H9 (cell line): Measurements from ENCODE around the gene CHD6. TPM values are rescaled to one million over a fixed set of nuclear protein-coding genes. Genes with fewer than 3 reads are reported as not detected.

Experiments used
- DNase-seq: peaks from one replicate; pipeline ENCODE4 v3.0.0-alpha.2; 2017
- H2AFZ ChIP-seq: one replicate; pipeline ENCODE4 v1.6.1; 2013; ENCODE audit warnings: mild to moderate bottlenecking, low read length, control low read depth, moderate library complexity
- H2AK5ac ChIP-seq: 2 replicates; pipeline ENCODE4 v1.6.1; 2013; ENCODE audit warnings: low read length, control low read depth, mixed read lengths; ENCODE audit not compliant: insufficient read length
- H2BK120ac ChIP-seq: one replicate; pipeline ENCODE4 v1.6.1; 2013; ENCODE audit warnings: low read depth, mild to moderate bottlenecking, low read length, control low read depth, inconsistent platforms; ENCODE audit not compliant: poor library complexity, severe bottlenecking
- H2BK12ac ChIP-seq: 2 replicates; pipeline ENCODE4 v1.6.1; 2013; ENCODE audit warnings: low read length, control low read depth, mixed read lengths, low read depth; ENCODE audit not compliant: insufficient read length
- H2BK15ac ChIP-seq: 2 replicates; pipeline ENCODE4 v1.6.1; 2013; ENCODE audit warnings: low read depth, low read length, control low read depth
- H2BK20ac ChIP-seq: one replicate; pipeline ENCODE4 v1.6.1; 2013; ENCODE audit warnings: low read depth, mild to moderate bottlenecking, low read length, control low read depth, inconsistent platforms; ENCODE audit not compliant: poor library complexity, severe bottlenecking
- H2BK5ac ChIP-seq: 2 replicates; pipeline ENCODE4 v1.6.1; 2013; ENCODE audit warnings: low read length, control low read depth, mixed read lengths; ENCODE audit not compliant: insufficient read length
- H3K14ac ChIP-seq: 2 replicates; pipeline ENCODE4 v1.6.1; 2013; ENCODE audit warnings: low read length, control low read depth; ENCODE audit not compliant: insufficient read depth
- H3K18ac ChIP-seq: 2 replicates; pipeline ENCODE4 v1.6.1; 2013; ENCODE audit warnings: low read depth, mild to moderate bottlenecking, mixed read lengths, low read length, control low read depth; ENCODE audit not compliant: insufficient read length
- H3K23ac ChIP-seq: 2 replicates; pipeline ENCODE4 v1.6.1; 2013; ENCODE audit warnings: low read length, control low read depth, mixed read lengths, low read depth; ENCODE audit not compliant: insufficient read length
- H3K23me2 ChIP-seq: 2 replicates; pipeline ENCODE4 v1.6.1; 2013; ENCODE audit warnings: low read depth, mild to moderate bottlenecking, mixed read lengths, low read length, control low read depth; ENCODE audit not compliant: insufficient read length, poor library complexity, severe bottlenecking
- H3K27ac ChIP-seq: 2 replicates; pipeline ENCODE4 v1.5.1; 2013; ENCODE audit warnings: low read length, control low read depth, mixed read lengths, low read depth; ENCODE audit not compliant: insufficient read length
- H3K27me3 ChIP-seq: 2 replicates; pipeline ENCODE4 v1.6.1; 2013; ENCODE audit warnings: low read length, control low read depth, inconsistent platforms; ENCODE audit not compliant: insufficient read depth
- H3K4ac ChIP-seq: 2 replicates; pipeline ENCODE4 v1.6.1; 2013; ENCODE audit warnings: low read depth, mild to moderate bottlenecking, control low read depth, inconsistent platforms, low read length, moderate library complexity
- H3K4me1 ChIP-seq: 2 replicates; pipeline ENCODE4 v1.6.1; 2013; ENCODE audit warnings: low read length, control low read depth, inconsistent platforms; ENCODE audit not compliant: insufficient read depth
- H3K4me2 ChIP-seq: 2 replicates; pipeline ENCODE4 v1.6.1; 2013; ENCODE audit warnings: low read length, control low read depth, mixed read lengths; ENCODE audit not compliant: insufficient read length, insufficient read depth
- H3K56ac ChIP-seq: 2 replicates; pipeline ENCODE4 v1.6.1; 2013; ENCODE audit warnings: low read depth, mild to moderate bottlenecking, mixed read lengths, low read length, control low read depth; ENCODE audit not compliant: insufficient read length
- H3K79me1 ChIP-seq: 2 replicates; pipeline ENCODE4 v1.6.1; 2013; ENCODE audit warnings: low read depth, mild to moderate bottlenecking, moderate library complexity, low read length, control low read depth, inconsistent platforms; ENCODE audit not compliant: insufficient read depth, poor library complexity, severe bottlenecking
- H3K79me2 ChIP-seq: 2 replicates; pipeline ENCODE4 v1.6.1; 2013; ENCODE audit warnings: low read length, control low read depth, inconsistent platforms; ENCODE audit not compliant: insufficient read depth
- H3K9ac ChIP-seq: 2 replicates; pipeline ENCODE4 v1.6.1; 2013; ENCODE audit warnings: low read length, control low read depth, mixed read lengths; ENCODE audit not compliant: insufficient read length; ENCODE audit errors: extremely low read depth
- H3K9me3 ChIP-seq: one replicate; pipeline ENCODE4 v1.6.1; 2013; ENCODE audit warnings: low read depth, low read length, inconsistent platforms; ENCODE audit not compliant: control insufficient read depth
- H3T11ph ChIP-seq: one replicate; pipeline ENCODE4 v1.6.1; 2013; ENCODE audit warnings: mild to moderate bottlenecking, low read length, control low read depth, inconsistent platforms
- H4K20me1 ChIP-seq: one replicate; pipeline ENCODE4 v1.6.1; 2013; ENCODE audit not compliant: control insufficient read depth, insufficient read length, insufficient read depth
- H4K5ac ChIP-seq: 2 replicates; pipeline ENCODE4 v1.6.1; 2013; ENCODE audit warnings: low read depth, mild to moderate bottlenecking, mixed read lengths, low read length, control low read depth; ENCODE audit not compliant: insufficient read length
- H4K8ac ChIP-seq: replicated peaks from 2 replicates; pipeline ENCODE4 v1.6.1; 2013; ENCODE audit warnings: low read length, control low read depth, mixed read lengths, low read depth; ENCODE audit not compliant: insufficient read length
- H4K91ac ChIP-seq: 2 replicates; pipeline ENCODE4 v1.6.1; 2013; ENCODE audit warnings: low read depth, mild to moderate bottlenecking, moderate library complexity, mixed read lengths, low read length, control low read depth; ENCODE audit not compliant: insufficient read length
- H3K27ac Mint-ChIP-seq, 3 experiments: 2 replicates in 2 of 3; 3 replicates in 1 of 3; pipeline ENCODE4 v1.8.0; 2020 to 2021; ENCODE audit warnings: mixed read lengths in 3 of 3, mild to moderate bottlenecking in 1 of 3, moderate library complexity in 1 of 3
- H3K27me3 Mint-ChIP-seq: 2 replicates; pipeline ENCODE4 v1.8.0; 2021; ENCODE audit warnings: low read depth, mild to moderate bottlenecking, moderate library complexity, mixed read lengths
- H3K36me3 Mint-ChIP-seq, 3 experiments: 2 replicates in 2 of 3; 3 replicates in 1 of 3; pipeline ENCODE4 v1.8.0; 2020 to 2021; ENCODE audit warnings: low read depth in 3 of 3, mixed read lengths in 3 of 3; ENCODE audit not compliant: insufficient read depth in 1 of 3
- H3K4me1 Mint-ChIP-seq, 2 experiments: 2 replicates each; pipeline ENCODE4 v1.8.0; 2020; ENCODE audit warnings: mixed read lengths in 2 of 2
- H3K4me3 Mint-ChIP-seq, 2 experiments: 2 replicates in 1 of 2; 3 replicates in 1 of 2; pipeline ENCODE4 v1.8.0; 2020 to 2021; ENCODE audit warnings: mild to moderate bottlenecking in 2 of 2, mixed read lengths in 2 of 2, moderate library complexity in 1 of 2
- H3K9me3 Mint-ChIP-seq, 2 experiments: 2 replicates in 1 of 2; 3 replicates in 1 of 2; pipeline ENCODE4 v1.8.0; 2020; ENCODE audit warnings: mild to moderate bottlenecking in 2 of 2, mixed read lengths in 2 of 2, moderate library complexity in 1 of 2
- WGBS: extraction: QIAGEN DNeasy Blood & Tissue Kit; methylation state at CpG from one replicate; pipeline ENCODE4 v1.1.7; 2013; ENCODE audit warnings: missing lambda C conversion rate, low lambda C conversion rate, mixed read lengths; ENCODE audit not compliant: insufficient read length; ENCODE audit errors: extremely low coverage; 5-methylcytosine and 5-hydroxymethylcytosine counted together
- total RNA-seq: library from RNA; stranded (reverse); gene quantifications from 2 replicates; pipeline ENCODE4 v1.2.1, GENCODE V29; 2021
- TF ChIP-seq, protein P1 (sequence below): fragments of 200-600 bp; sonication (generic); conservative IDR thresholded peaks from 3 replicates; pipeline ENCODE4 v1.8.0; 2021; ENCODE audit warnings: antibody characterized with exemption, mild to moderate bottlenecking

Gene CHD6
- total RNA-seq, 1 experiment from 2014 or later: 51.5 TPM

DNA sequence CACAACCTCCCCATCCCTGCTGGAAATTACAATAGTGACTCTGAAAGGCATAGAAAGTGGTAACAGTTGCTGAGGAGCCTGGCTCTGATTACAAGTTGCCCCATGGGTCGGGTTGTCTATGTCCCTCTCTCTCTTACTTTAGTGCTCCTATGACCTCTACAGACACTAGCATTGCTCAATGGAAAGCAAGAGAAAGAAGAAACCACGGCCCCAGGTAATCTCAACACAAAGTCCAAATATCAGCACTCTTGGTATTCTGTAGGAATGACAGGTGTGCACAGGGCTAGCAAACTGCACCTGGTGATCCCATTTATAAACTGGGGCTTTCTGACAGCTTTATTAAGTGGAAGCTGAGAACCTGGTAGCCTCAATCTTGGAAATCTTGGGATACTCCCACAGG is 171.2 kb downstream of the CHD6 start:
- Mint-ChIP-seq H3K9me3 (no peaks in the 10 kb centered on the region), H3K4me3 (no peak overlapping the region), H3K27ac (no peak overlapping the region), H3K4me1 (peaks cover 0 to 5% of the 10 kb centered on the region in 2 experiments; a peak in 2 of 4 replicates), H3K27me3 (no peaks in the 10 kb centered on the region), H3K36me3 (peaks cover 28 to 88% (median 78%) of the 10 kb centered on the region in 3 experiments)
- no peak overlapping the region for H2BK120ac ChIP-seq
- no peak overlapping the region for H4K8ac ChIP-seq
- WGBS: no CpG with 5 or more reads among the region's 2 CpGs
- H3T11ph ChIP-seq: no peak overlapping the region
- H3K79me2 ChIP-seq: no peaks in the 10 kb centered on the region
- no peaks in the 10 kb centered on the region for H3K79me1 ChIP-seq
- TF ChIP-seq, protein P1, sequence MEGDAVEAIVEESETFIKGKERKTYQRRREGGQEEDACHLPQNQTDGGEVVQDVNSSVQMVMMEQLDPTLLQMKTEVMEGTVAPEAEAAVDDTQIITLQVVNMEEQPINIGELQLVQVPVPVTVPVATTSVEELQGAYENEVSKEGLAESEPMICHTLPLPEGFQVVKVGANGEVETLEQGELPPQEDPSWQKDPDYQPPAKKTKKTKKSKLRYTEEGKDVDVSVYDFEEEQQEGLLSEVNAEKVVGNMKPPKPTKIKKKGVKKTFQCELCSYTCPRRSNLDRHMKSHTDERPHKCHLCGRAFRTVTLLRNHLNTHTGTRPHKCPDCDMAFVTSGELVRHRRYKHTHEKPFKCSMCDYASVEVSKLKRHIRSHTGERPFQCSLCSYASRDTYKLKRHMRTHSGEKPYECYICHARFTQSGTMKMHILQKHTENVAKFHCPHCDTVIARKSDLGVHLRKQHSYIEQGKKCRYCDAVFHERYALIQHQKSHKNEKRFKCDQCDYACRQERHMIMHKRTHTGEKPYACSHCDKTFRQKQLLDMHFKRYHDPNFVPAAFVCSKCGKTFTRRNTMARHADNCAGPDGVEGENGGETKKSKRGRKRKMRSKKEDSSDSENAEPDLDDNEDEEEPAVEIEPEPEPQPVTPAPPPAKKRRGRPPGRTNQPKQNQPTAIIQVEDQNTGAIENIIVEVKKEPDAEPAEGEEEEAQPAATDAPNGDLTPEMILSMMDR: no peak
- H3K18ac ChIP-seq: no peak overlapping the region
- no peak overlapping the region for H2BK15ac ChIP-seq
- H2AFZ ChIP-seq: no peak overlapping the region
- no peak overlapping the region for H3K56ac ChIP-seq
- no peak overlapping the region for H2BK20ac ChIP-seq
- no peaks in the 10 kb centered on the region for H3K4me1 ChIP-seq
- no peak overlapping the region for H3K14ac ChIP-seq
- H4K91ac ChIP-seq: no peak overlapping the region
- no peak overlapping the region for H3K23ac ChIP-seq
- no peak for DNase-seq
- no peak overlapping the region for H3K27ac ChIP-seq
- H3K9ac ChIP-seq: no peak overlapping the region
- H3K9me3 ChIP-seq: no peaks in the 10 kb centered on the region
- no peak overlapping the region for H3K4me2 ChIP-seq
- no peaks in the 10 kb centered on the region for H3K27me3 ChIP-seq
- H2BK5ac ChIP-seq: no peak overlapping the region
- H4K5ac ChIP-seq: no peak overlapping the region
- no peak overlapping the region for H3K4ac ChIP-seq
- H2AK5ac ChIP-seq: no peak overlapping the region
- H3K23me2 ChIP-seq: no peaks in the 10 kb centered on the region
- H2BK12ac ChIP-seq: no peak overlapping the region
- H4K20me1 ChIP-seq: no peaks in the 10 kb centered on the region
